GM18870 (cell line): ENCODE measurements around the gene HSPA14.
"Not testable (repeated sequence)": the region's sequence is repeated elsewhere in the genome, so short reads cannot be mapped to it uniquely, and the experiment has no call there.

Experiments used
- ATAC-seq: cut with Tn5 transposase; IDR thresholded peaks from one replicate; pipeline ENCODE4 v1.9.1; 2021; ENCODE audit warnings: moderate library complexity; ENCODE audit not compliant: unreplicated experiment

Gene HSPA14

GRCh38 chr10:14837757-14838581, at the start of gene HSPA14, which contains the start of the genes CDNF and MSANTD7:
Gene HSPA14, plus strand, starts transcription at chr10:14838306. Its CDS starts 97 bp downstream, at chr10:14838403.
Gene CDNF, minus strand, starts transcription at chr10:14838037. Its CDS starts 91 bp downstream, at chr10:14837946.
Gene MSANTD7, plus strand, starts transcription at chr10:14838306. Its CDS starts 3,979 bp downstream, at chr10:14842285.
- ATAC-seq: peak; percentile 91

- ATAC-seq: no peak
These were observed 39.5 kb upstream of the HSPA14 start for GRCh38 chr10:14798636-14799035.

GRCh38 chr10:14800397-14800796, 37.7 kb upstream of the HSPA14 start:
- ATAC-seq: no peak

GRCh38 chr10:14801723-14802122, 36.4 kb upstream of the HSPA14 start:
- ATAC-seq: no peak

GRCh38 chr10:14803827-14804226, 34.3 kb upstream of the HSPA14 start:
- ATAC-seq: no peak

- ATAC-seq: no peak
These were observed 31.8 kb upstream of the HSPA14 start for GRCh38 chr10:14806318-14806717.

- ATAC-seq: no peak
These were observed 26.8 kb upstream of the HSPA14 start for GRCh38 chr10:14810969-14811953.

- ATAC-seq: no peak
These were observed 25.8 kb upstream of the HSPA14 start for GRCh38 chr10:14812271-14812670.

- no peak for ATAC-seq
These were observed 22.4 kb upstream of the HSPA14 start for GRCh38 chr10:14815681-14816080.

GRCh38 chr10:14816717-14817116, 21.4 kb upstream of the HSPA14 start:
- not testable (repeated sequence) for ATAC-seq

GRCh38 chr10:14820010-14820774, 17.9 kb upstream of the HSPA14 start:
- no peak for ATAC-seq

- ATAC-seq: no peak
These were observed 17.3 kb upstream of the HSPA14 start for GRCh38 chr10:14820775-14821154.

GRCh38 chr10:14821635-14822375, 16.3 kb upstream of the HSPA14 start:
- no peak for ATAC-seq

- no peak for ATAC-seq
These were observed 15.0 kb upstream of the HSPA14 start for GRCh38 chr10:14822879-14823755.

- ATAC-seq: no peak
These were observed 14.1 kb upstream of the HSPA14 start for GRCh38 chr10:14823966-14824365.

- ATAC-seq: no peak
These were observed 11.9 kb upstream of the HSPA14 start for GRCh38 chr10:14826076-14826829.

- ATAC-seq: no peak
These were observed 5.0 kb upstream of the HSPA14 start for GRCh38 chr10:14833106-14833505.

- no peak for ATAC-seq
These were observed 1.9 kb upstream of the HSPA14 start for GRCh38 chr10:14836208-14836607.
